ENCODE data around the gene HKDC1.

DNA sequence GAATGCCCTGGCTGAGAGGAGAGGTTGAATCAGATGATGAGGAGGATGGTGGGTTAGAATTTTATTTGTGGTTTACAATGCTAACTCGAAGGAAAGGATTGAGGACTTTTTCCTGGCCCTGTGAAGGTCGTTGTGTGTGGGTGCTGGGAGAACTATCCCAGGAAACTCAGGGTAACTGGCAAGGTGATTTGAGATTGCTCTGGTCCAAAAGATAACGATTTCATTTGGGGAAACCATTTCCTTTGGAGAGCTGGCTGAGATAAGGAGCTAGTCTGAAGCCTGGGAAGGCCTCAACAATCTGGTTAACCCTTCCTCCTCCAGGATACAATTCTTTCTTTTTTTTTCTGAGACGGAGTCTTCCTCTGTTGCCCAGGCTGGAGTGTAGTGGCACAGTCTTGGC, 91.2 kb downstream of the HKDC1 start:
- TF ChIP-seq SREBF2 (IDR thresholded peaks at IDR 0.05) (no peak), CBX2 (IDR thresholded peaks at IDR 0.05; ENCODE audit: borderline replicate concordance, low read depth) (no peak), RNF2 (IDR thresholded peaks at IDR 0.05; ENCODE audit: borderline replicate concordance, low read depth) (no peak), FOSL2 (IDR thresholded peaks at IDR 0.05) (no peak), FOSL2 (CRISPR knock-in tag; IDR thresholded peaks at IDR 0.05) (no peak), CHD4 (IDR thresholded peaks at IDR 0.05; ENCODE audit: borderline replicate concordance) (no peak), BHLHE40 (IDR thresholded peaks at IDR 0.05; ENCODE audit: low read depth, low read length) (no peak), EP300 (IDR thresholded peaks at IDR 0.05) (no peak), MAFK (IDR thresholded peaks at IDR 0.05; ENCODE audit: partially characterized antibody) (no peak)
- TF ChIP-seq, protein P1, sequence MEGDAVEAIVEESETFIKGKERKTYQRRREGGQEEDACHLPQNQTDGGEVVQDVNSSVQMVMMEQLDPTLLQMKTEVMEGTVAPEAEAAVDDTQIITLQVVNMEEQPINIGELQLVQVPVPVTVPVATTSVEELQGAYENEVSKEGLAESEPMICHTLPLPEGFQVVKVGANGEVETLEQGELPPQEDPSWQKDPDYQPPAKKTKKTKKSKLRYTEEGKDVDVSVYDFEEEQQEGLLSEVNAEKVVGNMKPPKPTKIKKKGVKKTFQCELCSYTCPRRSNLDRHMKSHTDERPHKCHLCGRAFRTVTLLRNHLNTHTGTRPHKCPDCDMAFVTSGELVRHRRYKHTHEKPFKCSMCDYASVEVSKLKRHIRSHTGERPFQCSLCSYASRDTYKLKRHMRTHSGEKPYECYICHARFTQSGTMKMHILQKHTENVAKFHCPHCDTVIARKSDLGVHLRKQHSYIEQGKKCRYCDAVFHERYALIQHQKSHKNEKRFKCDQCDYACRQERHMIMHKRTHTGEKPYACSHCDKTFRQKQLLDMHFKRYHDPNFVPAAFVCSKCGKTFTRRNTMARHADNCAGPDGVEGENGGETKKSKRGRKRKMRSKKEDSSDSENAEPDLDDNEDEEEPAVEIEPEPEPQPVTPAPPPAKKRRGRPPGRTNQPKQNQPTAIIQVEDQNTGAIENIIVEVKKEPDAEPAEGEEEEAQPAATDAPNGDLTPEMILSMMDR (IDR thresholded peaks at IDR 0.05) = no peak
- TF ChIP-seq, protein P2, sequence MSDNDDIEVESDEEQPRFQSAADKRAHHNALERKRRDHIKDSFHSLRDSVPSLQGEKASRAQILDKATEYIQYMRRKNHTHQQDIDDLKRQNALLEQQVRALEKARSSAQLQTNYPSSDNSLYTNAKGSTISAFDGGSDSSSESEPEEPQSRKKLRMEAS (IDR thresholded peaks at IDR 0.05) = no peak
- TF ChIP-seq, protein P3, sequence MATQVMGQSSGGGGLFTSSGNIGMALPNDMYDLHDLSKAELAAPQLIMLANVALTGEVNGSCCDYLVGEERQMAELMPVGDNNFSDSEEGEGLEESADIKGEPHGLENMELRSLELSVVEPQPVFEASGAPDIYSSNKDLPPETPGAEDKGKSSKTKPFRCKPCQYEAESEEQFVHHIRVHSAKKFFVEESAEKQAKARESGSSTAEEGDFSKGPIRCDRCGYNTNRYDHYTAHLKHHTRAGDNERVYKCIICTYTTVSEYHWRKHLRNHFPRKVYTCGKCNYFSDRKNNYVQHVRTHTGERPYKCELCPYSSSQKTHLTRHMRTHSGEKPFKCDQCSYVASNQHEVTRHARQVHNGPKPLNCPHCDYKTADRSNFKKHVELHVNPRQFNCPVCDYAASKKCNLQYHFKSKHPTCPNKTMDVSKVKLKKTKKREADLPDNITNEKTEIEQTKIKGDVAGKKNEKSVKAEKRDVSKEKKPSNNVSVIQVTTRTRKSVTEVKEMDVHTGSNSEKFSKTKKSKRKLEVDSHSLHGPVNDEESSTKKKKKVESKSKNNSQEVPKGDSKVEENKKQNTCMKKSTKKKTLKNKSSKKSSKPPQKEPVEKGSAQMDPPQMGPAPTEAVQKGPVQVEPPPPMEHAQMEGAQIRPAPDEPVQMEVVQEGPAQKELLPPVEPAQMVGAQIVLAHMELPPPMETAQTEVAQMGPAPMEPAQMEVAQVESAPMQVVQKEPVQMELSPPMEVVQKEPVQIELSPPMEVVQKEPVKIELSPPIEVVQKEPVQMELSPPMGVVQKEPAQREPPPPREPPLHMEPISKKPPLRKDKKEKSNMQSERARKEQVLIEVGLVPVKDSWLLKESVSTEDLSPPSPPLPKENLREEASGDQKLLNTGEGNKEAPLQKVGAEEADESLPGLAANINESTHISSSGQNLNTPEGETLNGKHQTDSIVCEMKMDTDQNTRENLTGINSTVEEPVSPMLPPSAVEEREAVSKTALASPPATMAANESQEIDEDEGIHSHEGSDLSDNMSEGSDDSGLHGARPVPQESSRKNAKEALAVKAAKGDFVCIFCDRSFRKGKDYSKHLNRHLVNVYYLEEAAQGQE (IDR thresholded peaks at IDR 0.05) = no peak
